HUES64 (cell line): ENCODE measurements around the gene OR4X1.
"Not testable (repeated sequence)": the region's sequence is repeated elsewhere in the genome, so short reads cannot be mapped to it uniquely, and the experiment has no call there.

Experiments
- H3K27ac ChIP-seq: 2 replicates; pipeline ENCODE4 v1.7.0; 2013; ENCODE audit warnings: low read depth, low read length, inconsistent platforms
- H3K27me3 ChIP-seq: 2 replicates; pipeline ENCODE4 v1.6.1; 2013; ENCODE audit warnings: mild to moderate bottlenecking, low read length; ENCODE audit not compliant: insufficient read depth
- H3K36me3 ChIP-seq: 2 replicates; pipeline ENCODE4 v1.6.1; 2013; ENCODE audit warnings: mild to moderate bottlenecking, low read length; ENCODE audit not compliant: insufficient read depth
- H3K4me1 ChIP-seq: 2 replicates; pipeline ENCODE4 v1.6.1; 2013; ENCODE audit warnings: mild to moderate bottlenecking, low read length, moderate library complexity; ENCODE audit not compliant: insufficient read depth
- H3K4me3 ChIP-seq: 2 replicates; pipeline ENCODE4 v1.5.1; 2013; ENCODE audit warnings: mild to moderate bottlenecking, low read length, moderate library complexity
- H3K9ac ChIP-seq: 2 replicates; pipeline ENCODE4 v1.6.1; 2013; ENCODE audit warnings: mild to moderate bottlenecking, low read depth, low read length
- H3K9me3 ChIP-seq: 2 replicates; pipeline ENCODE4 v1.6.1; 2013; ENCODE audit warnings: low read depth, low read length; ENCODE audit not compliant: insufficient read depth
- WGBS: fragments of 150-250, 120-280 bp; methylation state at CpG from one replicate; pipeline ENCODE4 v1.1.7; 2013; ENCODE audit warnings: missing lambda C conversion rate; 5-methylcytosine and 5-hydroxymethylcytosine counted together

Gene OR4X1

GRCh38 chr11:48305923-48306322 lies 42.3 kb downstream of the OR4X1 start, which contains the start of gene OR4S1:
TSS of gene OR4S1 (plus strand) at chr11:48306223. CDS start at chr11:48306223, 0 bp downstream.
- H3K36me3 ChIP-seq: no peaks in the 10 kb centered on the region
- H3K9ac ChIP-seq: no peak within 1 kb of the TSS
- H3K4me3 ChIP-seq: no peak within 1 kb of the TSS
- no peak within 1 kb of the TSS for H3K27ac ChIP-seq
- H3K4me1 ChIP-seq: no peaks in the 10 kb centered on the region
- H3K27me3 ChIP-seq: no peaks in the 10 kb centered on the region
- peaks cover 83% of the 10 kb centered on the region for H3K9me3 ChIP-seq
- 50% methylated on average over 1 of the region's 1 CpG for WGBS

GRCh38 chr11:48307760-48308386 lies 44.2 kb downstream of the OR4X1 start:
- Histone ChIP-seq H3K9ac (no peak overlapping the region), H3K36me3 (no peaks in the 10 kb centered on the region), H3K4me1 (no peaks in the 10 kb centered on the region), H3K9me3 (peaks cover 93% of the 10 kb centered on the region), H3K27ac (no peak overlapping the region), H3K27me3 (no peaks in the 10 kb centered on the region), H3K4me3 (no peak overlapping the region)
- WGBS: 39% methylated on average over 5 of the region's 5 CpGs

DNA sequence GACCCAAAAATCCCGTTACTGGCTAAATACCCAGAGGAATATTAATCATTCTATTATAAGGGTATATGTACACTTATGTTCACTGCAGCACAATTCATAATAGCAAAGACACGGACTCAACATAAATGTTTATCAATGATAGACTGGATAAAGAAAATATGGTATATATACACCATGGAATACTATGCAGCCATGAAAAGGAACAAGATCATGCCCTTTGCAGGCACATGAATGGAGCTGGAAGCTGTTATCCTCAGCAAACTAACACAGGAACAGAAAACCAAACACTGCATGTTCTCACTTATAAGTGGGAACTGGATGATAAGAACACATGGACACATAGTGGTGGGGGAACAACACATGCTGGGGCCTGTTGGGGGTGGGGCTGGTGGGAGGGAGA lies 49.9 kb downstream of the OR4X1 start:
- H3K27ac ChIP-seq, H3K4me1 ChIP-seq, H3K27me3 ChIP-seq, H3K36me3 ChIP-seq, H3K4me3 ChIP-seq, H3K9ac ChIP-seq: not testable (repeated sequence)
- whole genome bisulfite sequencing: no CpG with 5 or more reads among the region's 2 CpGs
- H3K9me3 ChIP-seq: peaks cover 90% of the 10 kb centered on the region
